Fibroblast of lung (primary cell): ENCODE results near the gene AJUBA.

Source experiments
- CTCF ChIP-seq, 2 donors: IDR thresholded peaks in 1 of 2; conservative IDR thresholded peaks in 1 of 2; 1 replicate in 1 of 2; 2 replicates in 1 of 2; pipeline ENCODE4 v1.5.1; 2011 to 2012; ENCODE audit warnings: low read length in 2 of 2, control low read depth in 1 of 2, inconsistent platforms in 1 of 2, low read depth in 1 of 2, mild to moderate bottlenecking in 1 of 2
- EZH2 ChIP-seq: IDR thresholded peaks from 2 replicates; pipeline ENCODE4 v1.5.1; 2012; ENCODE audit warnings: low read length, control low read depth, mild to moderate bottlenecking; ENCODE audit errors: missing control alignments

GRCh38 chr14:23013054-23013748, 30.9 kb upstream of the AJUBA start:
- TF ChIP-seq EZH2: no peak
- TF ChIP-seq CTCF (conservative IDR thresholded peaks at IDR 0.05 in 1 of 2, IDR thresholded peaks at IDR 0.05 in 1 of 2; ENCODE audit: low read depth in 1 of 2, low read length in 2 of 2): no peak
